Large intestine (tissue), 3 donors: ENCODE results near the gene JPT1. TPM values are rescaled to one million over a fixed set of nuclear protein-coding genes. Genes with fewer than 3 reads are reported as not detected.
"Not testable (repeated sequence)": the region's sequence is repeated elsewhere in the genome, so short reads cannot be mapped to it uniquely, and the experiment has no call there.

Source experiments
- DNase-seq, 2 donors: peaks; one replicate each; pipeline versions ENCODE4 v3.0.0 to v3.0.0-alpha.2; 2013
- H3K27ac ChIP-seq: one replicate; pipeline ENCODE4 v1.5.1; 2013; ENCODE audit warnings: low read length
- H3K27me3 ChIP-seq: 2 replicates; pipeline ENCODE4 v1.6.1; 2013; ENCODE audit warnings: low read length; ENCODE audit not compliant: control insufficient read depth, insufficient read depth
- H3K36me3 ChIP-seq: 2 replicates; pipeline ENCODE4 v1.6.1; 2013; ENCODE audit warnings: low read length; ENCODE audit not compliant: control insufficient read depth, insufficient read depth
- H3K4me1 ChIP-seq: one replicate; pipeline ENCODE4 v1.6.1; 2013; ENCODE audit warnings: low read length; ENCODE audit not compliant: control insufficient read depth, insufficient read depth
- H3K4me3 ChIP-seq: one replicate; pipeline ENCODE4 v1.5.1; 2013; ENCODE audit warnings: low read length
- H3K9me3 ChIP-seq: one replicate; pipeline ENCODE4 v1.6.1; 2013; ENCODE audit warnings: mild to moderate bottlenecking, low read depth, low read length, moderate library complexity; ENCODE audit not compliant: control insufficient read depth
- WGBS: methylation state at CpG from one replicate; pipeline ENCODE4 v1.1.5; 2013; ENCODE audit warnings: low lambda C conversion rate; ENCODE audit not compliant: insufficient coverage; 5-methylcytosine and 5-hydroxymethylcytosine counted together
- polyA plus RNA-seq: library from polyadenylated mRNA; unstranded; fragments of 120-200 nt; gene quantifications from one replicate; pipeline ENCODE4 v1.2.1, GENCODE V29; 2013

JPT1 gene
- polyA plus RNA-seq, 1 donor = 93.1 TPM

DNA sequence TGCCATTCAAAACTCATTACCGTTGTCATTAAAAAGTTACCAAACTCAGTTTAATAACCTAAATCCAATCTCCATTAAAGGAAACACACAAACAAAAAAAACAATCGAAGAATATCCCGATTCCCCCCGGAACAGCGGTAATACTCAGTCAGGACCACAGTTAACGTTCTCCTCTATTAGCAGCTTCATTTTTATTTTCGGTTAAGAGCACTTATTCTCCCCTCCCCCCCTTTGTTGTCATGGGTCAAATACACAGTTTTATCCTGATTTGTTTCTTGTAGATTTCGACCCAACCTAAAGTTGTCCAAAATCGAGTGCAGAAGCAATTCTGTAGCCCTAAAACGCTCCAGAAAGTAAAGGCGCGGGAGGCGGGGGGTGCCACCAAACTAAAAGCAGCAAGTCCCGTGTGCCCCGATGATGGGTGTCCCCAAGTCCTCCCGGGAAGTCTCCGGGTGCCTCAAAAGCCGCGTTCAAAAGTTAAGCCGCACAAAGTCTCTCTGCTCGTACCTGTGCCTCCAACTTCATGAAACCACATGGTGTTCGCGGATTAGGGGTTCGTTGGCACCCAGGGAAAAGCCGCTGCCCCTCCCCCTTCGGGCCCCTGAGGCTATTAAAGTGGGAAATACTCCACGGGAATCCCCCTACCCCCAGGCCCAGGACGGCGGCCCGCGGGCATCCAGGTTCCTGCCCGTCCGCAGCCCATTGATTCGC, 27.5 kb upstream of the JPT1 start:
- Histone ChIP-seq H3K4me1 (peaks cover 3% of the 10 kb centered on the region), H3K27me3 (no peaks in the 10 kb centered on the region), H3K27ac (peak overlapping the region; percentile 100), H3K36me3 (peaks cover 31% of the 10 kb centered on the region), H3K9me3 (no peaks in the 10 kb centered on the region), H3K4me3 (peak overlapping the region; percentile 94)
- WGBS = no CpG with 5 or more reads among the region's 34 CpGs
- DNase-seq = peak in 1 of 2 donors; percentile 43

DNA sequence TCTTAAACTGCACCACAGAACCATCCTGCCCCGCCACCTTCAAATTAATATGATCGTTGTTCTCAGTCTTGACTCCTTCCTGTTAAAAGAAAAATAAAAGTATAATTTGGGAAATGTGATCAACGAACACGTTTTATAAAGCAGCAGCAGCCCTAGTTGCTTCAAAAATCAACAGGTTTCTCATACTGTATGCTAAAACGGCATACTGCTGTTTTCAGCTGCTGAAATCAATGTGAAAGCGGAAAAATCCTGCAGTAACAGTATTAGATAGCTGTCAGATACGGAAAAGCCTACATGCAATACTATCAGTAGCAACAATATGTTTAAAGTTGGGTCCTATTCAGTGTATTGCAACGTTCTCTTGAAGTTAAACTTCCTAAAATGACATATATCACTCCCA, 26.8 kb upstream of the JPT1 start:
- H3K27ac ChIP-seq = no peak overlapping the region
- H3K27me3 ChIP-seq = no peaks in the 10 kb centered on the region
- WGBS = no CpG with 5 or more reads among the region's 8 CpGs
- no peak for DNase-seq
- peaks cover 3% of the 10 kb centered on the region for H3K4me1 ChIP-seq
- H3K36me3 ChIP-seq = peaks cover 37% of the 10 kb centered on the region
- H3K4me3 ChIP-seq = peak overlapping the region; percentile 94
- H3K9me3 ChIP-seq = no peaks in the 10 kb centered on the region

DNA sequence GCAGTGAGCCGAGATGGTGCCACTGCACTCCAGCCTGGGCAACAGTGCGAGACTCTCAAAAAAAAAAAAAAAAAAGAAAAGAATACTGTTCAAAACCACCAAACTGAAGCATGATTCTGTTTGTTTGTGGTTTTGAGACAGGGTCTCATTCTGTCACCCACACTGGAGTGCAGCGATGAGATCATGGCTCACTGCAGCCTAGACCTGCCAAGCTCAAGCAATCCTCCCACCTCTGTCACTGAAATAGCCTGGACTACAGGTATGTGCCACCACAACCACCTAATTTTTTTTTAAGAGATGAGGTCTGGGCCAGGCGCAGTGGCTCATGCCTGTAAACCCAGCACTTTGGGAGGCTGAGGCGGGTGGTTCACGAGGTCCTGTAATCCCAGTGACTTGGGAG, 24.1 kb upstream of the JPT1 start:
- WGBS = no CpG with 5 or more reads among the region's 6 CpGs
- Histone ChIP-seq H3K9me3 (no peaks in the 10 kb centered on the region), H3K27ac (no peak overlapping the region), H3K27me3 (no peaks in the 10 kb centered on the region), H3K4me3 (no peak overlapping the region), H3K36me3 (peaks cover 61% of the 10 kb centered on the region), H3K4me1 (peaks cover 3% of the 10 kb centered on the region)
- DNase-seq = no peak

DNA sequence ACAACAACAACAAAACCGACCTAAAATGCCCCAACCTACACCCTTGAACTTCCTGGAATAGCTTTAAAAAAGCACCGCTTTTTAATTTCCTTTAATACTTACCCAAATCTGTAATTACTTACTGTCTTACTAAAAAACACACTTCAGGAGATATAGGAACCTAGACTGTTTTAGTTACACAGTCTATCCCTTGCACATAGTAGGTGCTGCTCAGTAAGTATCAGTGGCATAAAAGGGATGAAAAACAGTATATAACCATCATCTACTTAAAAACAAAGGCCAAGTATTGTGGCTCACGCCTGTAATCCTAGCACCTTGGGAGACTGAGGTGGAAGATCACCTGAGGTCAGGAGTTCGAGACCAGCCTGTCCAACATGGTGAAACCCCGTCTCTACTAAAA, 22.3 kb upstream of the JPT1 start:
- DNase-seq = no peak
- 80% methylated on average over 1 of the region's 5 CpGs for WGBS
- Histone ChIP-seq H3K9me3 (no peaks in the 10 kb centered on the region), H3K27ac (no peak overlapping the region), H3K27me3 (no peaks in the 10 kb centered on the region), H3K4me1 (no peaks in the 10 kb centered on the region), H3K4me3 (no peak overlapping the region), H3K36me3 (peaks cover 72% of the 10 kb centered on the region)

DNA sequence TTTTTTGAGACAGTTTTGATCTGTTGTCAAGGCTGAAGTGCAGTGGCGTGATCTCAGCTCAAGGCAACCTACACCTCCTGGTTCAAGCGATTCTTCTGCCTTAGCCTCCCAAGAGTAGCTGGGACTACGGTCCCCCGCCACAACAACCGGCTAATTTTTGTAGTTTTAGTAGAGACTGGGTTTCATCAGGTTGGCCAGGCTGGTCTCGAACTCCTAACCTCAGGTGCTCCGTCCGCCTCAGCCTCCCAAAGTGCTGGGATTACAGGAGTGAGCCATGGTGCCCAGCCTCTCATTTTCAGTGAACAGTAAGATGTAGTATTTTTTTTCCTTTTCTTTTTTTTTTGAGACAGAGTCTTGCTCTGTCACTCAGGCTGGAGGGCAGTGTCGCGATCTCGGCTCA, 20.7 kb upstream of the JPT1 start:
- no CpG with 5 or more reads among the region's 11 CpGs for WGBS
- DNase-seq = no peak
- H3K27ac ChIP-seq = no peak overlapping the region
- no peaks in the 10 kb centered on the region for H3K9me3 ChIP-seq
- peaks cover 76% of the 10 kb centered on the region for H3K36me3 ChIP-seq
- no peak overlapping the region for H3K4me3 ChIP-seq
- H3K27me3 ChIP-seq = no peaks in the 10 kb centered on the region
- H3K4me1 ChIP-seq = no peaks in the 10 kb centered on the region

DNA sequence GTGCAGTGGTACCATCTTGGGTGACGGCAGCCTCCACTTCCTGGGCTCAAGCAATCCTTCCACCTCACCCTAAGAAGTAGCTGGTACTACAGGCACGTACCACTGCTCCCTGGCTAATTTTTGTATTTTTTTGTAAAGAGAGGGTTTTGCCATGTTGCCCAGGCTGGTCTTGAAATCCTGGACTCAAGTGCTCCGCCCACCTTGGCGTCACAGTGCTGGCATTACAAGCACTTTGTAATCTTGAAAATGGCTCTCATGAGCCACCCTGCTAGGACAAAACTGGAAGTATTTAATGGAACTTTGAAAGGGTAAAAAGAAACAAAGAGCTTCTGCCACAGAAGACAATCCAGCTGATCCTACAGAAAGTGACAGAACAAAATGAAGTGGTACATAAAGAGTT, 19.2 kb upstream of the JPT1 start:
- Histone ChIP-seq H3K9me3 (no peaks in the 10 kb centered on the region), H3K36me3 (peaks cover 71% of the 10 kb centered on the region), H3K27me3 (no peaks in the 10 kb centered on the region), H3K27ac (no peak overlapping the region), H3K4me3 (no peak overlapping the region), H3K4me1 (no peaks in the 10 kb centered on the region)
- DNase-seq = no peak
- WGBS = no CpG with 5 or more reads among the region's 4 CpGs

DNA sequence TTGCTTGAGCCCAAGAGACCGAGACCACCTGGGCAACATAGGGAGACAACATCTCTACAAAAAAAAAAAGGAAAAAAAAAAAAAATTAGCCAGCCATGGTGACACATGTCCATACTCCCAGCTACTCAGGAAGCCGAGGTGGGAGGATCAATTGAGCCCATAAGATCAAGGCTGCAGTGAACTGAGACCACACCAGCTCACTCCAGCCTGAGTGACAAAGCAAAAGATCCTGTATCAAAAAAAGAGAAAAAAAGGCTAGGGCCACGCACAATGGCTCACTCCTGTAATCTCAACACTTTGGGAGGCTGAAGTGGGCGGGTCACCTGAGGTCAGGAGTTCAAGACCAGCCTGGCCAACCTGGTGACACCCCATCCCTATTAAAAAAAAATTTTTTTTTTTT, 14.7 kb upstream of the JPT1 start:
- no CpG with 5 or more reads among the region's 4 CpGs for WGBS

DNA sequence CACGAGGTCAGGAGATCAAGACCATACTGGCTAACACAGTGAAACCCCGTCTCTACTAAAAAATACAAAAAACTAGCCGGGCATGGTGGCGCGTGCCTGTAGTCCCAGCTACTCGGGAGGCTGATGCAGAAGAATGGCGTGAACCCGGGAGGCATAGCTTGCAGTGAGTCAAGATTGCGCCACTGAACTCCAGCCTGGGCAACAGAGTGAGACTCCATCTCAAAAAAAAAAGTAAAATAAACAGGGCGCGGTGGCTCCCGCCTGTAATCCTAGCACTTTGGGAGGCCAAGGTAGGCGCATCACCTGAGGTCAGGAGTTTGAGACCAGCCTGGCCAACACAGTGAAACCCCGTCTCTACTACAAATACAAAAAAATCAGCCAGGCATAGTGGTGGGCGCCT, 10.3 kb upstream of the JPT1 start:
- H3K4me3 ChIP-seq, H3K9me3 ChIP-seq, H3K27ac ChIP-seq, H3K4me1 ChIP-seq, H3K27me3 ChIP-seq, DNase-seq: not testable (repeated sequence)
- no CpG with 5 or more reads among the region's 15 CpGs for WGBS
- H3K36me3 ChIP-seq = peaks cover 24% of the 10 kb centered on the region

More for the DNA sequence above, 14.7 kb upstream of the JPT1 start:
- peaks cover 50% of the 10 kb centered on the region for H3K36me3 ChIP-seq
- DNase-seq = no peak
- no peaks in the 10 kb centered on the region for H3K4me1 ChIP-seq
- H3K4me3 ChIP-seq = no peak overlapping the region
- H3K9me3 ChIP-seq = no peaks in the 10 kb centered on the region
- no peak overlapping the region for H3K27ac ChIP-seq
- no peaks in the 10 kb centered on the region for H3K27me3 ChIP-seq

DNA sequence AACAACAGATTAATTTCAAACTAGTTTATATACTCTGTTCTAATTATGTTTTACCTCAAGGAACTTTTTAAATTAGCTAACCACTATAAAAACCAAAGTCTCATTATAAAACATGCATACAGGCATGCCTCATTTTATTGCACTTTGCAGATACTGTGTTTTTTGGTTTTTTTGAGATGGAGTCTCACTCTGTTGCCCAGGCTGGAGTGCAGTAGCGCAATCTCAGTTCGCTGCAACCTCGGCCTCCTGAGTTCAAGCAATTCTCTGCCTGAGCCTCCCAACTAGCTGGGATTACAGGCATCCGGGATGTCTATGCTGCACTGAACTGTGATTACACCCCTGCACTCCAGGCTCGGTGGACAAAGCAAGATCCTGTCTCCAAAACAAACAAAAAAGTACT, 8.8 kb upstream of the JPT1 start:
- Histone ChIP-seq H3K27me3 (no peaks in the 10 kb centered on the region), H3K36me3 (peaks cover 16% of the 10 kb centered on the region), H3K4me1 (no peaks in the 10 kb centered on the region), H3K27ac (no peak overlapping the region), H3K9me3 (no peaks in the 10 kb centered on the region), H3K4me3 (no peak overlapping the region)
- DNase-seq = no peak
- no CpG with 5 or more reads among the region's 5 CpGs for WGBS

DNA sequence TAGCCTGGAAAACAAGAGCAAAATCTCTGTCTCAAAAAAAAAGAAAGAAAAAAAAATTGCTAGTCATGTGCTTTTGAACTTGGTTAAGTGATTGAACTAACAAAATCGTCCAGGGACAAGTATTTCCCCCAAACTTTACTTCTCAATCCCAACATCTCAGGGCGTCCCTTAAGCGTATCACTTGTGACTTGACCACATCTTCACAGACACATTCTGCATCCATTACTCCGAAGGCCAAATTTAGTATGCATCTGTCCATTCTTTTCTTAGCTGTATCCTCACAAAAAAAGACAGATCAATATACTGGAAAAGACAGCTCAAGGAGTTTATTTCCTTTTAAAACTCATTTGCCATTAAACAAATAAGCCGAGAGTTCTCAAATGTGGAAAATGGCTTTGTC, 5.9 kb upstream of the JPT1 start:
- H3K36me3 ChIP-seq = no peaks in the 10 kb centered on the region
- no peaks in the 10 kb centered on the region for H3K27me3 ChIP-seq
- DNase-seq = no peak
- WGBS = 100% methylated on average over 4 of the region's 5 CpGs
- no peak overlapping the region for H3K4me3 ChIP-seq
- no peak overlapping the region for H3K27ac ChIP-seq
- H3K4me1 ChIP-seq = no peaks in the 10 kb centered on the region
- no peaks in the 10 kb centered on the region for H3K9me3 ChIP-seq
